ENCODE data around the gene ZNF511.

Gene ZNF511

DNA sequence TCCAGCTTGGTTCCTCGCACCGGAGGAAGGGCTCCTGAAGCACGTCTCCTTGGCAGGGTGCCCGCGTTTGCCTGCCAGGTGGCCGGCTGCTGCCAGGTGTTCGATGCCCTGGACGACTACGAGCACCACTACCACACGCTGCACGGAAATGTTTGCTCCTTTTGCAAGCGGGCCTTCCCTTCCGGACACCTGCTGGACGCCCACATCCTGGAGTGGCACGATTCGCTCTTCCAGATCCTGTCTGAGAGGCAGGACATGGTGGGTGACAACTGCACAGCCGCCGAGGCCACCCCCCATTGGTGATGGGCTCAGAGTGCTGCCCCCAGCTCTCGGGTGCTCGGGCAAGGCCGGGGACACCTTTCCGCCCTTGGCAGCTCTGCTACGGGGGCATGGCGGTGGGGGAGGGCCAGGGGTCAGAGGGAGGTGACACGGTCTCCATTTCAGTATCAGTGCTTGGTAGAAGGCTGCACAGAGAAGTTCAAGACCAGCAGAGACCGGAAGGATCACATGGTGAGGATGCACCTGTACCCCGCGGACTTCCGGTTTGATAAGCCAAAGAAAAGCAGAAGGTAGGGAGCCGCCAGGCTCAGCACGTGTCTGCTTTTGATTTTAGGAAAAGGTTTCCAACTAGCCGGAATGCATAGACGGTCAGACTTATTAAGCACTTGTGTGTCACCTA, 1.1 kb downstream of the ZNF511 start:
- no peak overlapping the region for H3K4me3 ChIP-seq (replicated peaks; ENCODE audit: low read depth, low read length)
- DNase-seq (ENCODE audit: extremely low read depth, low read depth) = no peak
- TF ChIP-seq, protein P1, sequence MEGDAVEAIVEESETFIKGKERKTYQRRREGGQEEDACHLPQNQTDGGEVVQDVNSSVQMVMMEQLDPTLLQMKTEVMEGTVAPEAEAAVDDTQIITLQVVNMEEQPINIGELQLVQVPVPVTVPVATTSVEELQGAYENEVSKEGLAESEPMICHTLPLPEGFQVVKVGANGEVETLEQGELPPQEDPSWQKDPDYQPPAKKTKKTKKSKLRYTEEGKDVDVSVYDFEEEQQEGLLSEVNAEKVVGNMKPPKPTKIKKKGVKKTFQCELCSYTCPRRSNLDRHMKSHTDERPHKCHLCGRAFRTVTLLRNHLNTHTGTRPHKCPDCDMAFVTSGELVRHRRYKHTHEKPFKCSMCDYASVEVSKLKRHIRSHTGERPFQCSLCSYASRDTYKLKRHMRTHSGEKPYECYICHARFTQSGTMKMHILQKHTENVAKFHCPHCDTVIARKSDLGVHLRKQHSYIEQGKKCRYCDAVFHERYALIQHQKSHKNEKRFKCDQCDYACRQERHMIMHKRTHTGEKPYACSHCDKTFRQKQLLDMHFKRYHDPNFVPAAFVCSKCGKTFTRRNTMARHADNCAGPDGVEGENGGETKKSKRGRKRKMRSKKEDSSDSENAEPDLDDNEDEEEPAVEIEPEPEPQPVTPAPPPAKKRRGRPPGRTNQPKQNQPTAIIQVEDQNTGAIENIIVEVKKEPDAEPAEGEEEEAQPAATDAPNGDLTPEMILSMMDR (IDR thresholded peaks at IDR 0.05; ENCODE audit: low read depth, low read length, missing control alignments) = no peak

DNA sequence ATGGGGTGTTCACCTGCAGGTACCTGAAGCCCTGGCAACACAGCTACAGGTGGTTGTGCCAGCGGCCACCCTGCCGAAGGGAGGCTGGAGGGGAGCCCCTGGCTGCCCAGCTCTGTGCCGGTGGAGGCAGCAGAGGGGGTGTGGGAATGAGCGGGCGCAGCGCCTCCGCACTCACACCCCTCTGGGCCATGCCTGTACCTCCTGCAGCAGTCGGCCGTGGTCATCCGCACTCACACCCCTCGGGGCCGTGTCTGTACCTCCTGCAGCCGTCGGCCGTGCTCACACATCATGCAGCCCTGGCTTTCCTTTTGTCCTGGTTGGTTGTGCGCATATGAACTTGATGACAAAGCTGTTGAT, 1.7 kb downstream of the ZNF511 start:
- no peak overlapping the region for H3K4me3 ChIP-seq (replicated peaks; ENCODE audit: low read depth, low read length)
- DNase-seq (ENCODE audit: extremely low read depth, low read depth) = no peak
- TF ChIP-seq, protein P1 (IDR thresholded peaks at IDR 0.05; ENCODE audit: low read depth, low read length, missing control alignments) = no peak

DNA sequence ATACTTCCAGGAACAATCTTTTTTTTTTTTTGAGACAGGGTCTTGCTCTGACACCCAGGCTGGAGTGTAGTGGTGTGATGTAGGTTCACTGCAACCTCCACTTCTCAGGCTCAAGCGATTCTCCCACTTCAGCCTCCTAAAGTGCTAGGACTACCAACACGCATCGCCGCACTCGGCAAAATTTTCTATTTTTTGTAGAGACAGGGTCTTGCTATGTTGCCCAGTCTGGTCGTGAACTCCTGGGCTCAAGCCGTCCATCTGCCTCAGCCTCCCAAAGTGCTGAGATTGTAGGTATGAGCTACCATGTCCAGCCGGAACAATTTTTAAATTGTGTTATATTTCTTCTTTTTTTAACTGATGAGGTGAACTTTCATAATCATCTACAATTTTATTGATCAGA, 2.1 kb downstream of the ZNF511 start:
- no peak for DNase-seq (ENCODE audit: extremely low read depth, low read depth)
- TF ChIP-seq, protein P1 (IDR thresholded peaks at IDR 0.05; ENCODE audit: low read depth, low read length, missing control alignments) = no peak
- H3K4me3 ChIP-seq (replicated peaks; ENCODE audit: low read depth, low read length) = no peak overlapping the region

DNA sequence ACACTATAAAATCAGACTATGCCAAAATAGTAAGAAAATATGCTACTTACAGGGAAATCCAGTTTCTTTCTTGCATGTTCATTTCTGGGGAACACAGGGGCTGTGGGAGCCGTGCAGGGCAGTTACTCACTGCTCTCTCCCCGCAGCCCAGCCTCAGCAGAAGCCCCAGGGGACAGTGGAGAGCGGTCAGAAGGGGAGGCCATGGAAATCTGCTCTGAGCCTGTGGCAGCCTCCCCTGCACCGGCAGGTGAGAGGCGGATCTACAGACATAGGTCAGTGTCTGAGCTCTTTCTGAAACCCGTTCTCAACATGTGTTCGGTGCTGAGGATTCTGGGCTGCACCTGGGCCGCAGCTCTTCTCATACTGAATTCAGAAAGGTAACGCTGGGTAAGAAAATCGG, 2.9 kb downstream of the ZNF511 start:
- DNase-seq (ENCODE audit: extremely low read depth, low read depth) = no peak

DNA sequence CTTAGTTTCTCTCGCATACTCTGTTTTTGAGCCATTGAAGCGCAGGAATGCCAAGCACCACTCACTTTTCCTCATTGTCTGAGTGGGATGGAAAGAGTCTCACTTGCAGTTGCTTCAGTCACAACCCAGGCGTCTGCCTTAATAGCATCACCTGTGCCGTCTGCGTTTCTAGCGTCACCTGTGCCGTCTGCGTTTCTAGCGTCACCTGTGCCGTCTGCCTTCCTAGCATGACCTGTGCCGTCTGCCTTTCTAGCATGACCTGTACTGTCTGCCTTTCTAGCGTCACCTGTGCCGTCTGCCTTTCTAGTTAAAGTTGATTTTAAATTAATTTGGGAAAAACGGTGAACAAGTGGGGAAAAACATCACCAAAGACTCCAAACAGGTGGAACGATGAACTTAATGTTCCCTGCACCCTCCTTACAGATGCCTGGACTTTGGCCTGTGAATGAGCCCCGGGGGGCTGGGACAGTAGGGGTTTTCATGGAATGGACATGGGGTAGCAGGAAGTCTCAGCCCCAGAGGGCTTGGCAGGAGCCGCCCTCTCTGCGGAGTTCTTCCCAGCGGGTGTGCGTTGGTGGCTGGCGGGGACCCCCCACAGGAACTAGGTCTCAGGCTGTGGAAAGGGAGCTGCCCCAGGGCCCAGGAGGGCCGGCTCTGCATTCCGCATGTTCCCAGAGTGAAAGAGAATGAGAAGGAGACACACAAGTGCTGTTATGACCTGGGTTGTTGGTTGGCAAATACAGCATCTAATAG, 3.5 kb downstream of the ZNF511 start:
- TF ChIP-seq, protein P1 (IDR thresholded peaks at IDR 0.05; ENCODE audit: low read depth, low read length, missing control alignments) = no peak
- no peak overlapping the region for H3K4me3 ChIP-seq (replicated peaks; ENCODE audit: low read depth, low read length)
- DNase-seq (ENCODE audit: extremely low read depth, low read depth) = no peak

More for the DNA sequence above, 2.9 kb downstream of the ZNF511 start:
- TF ChIP-seq, protein P1 (IDR thresholded peaks at IDR 0.05; ENCODE audit: low read depth, low read length, missing control alignments) = no peak
- H3K4me3 ChIP-seq (replicated peaks; ENCODE audit: low read depth, low read length) = no peak overlapping the region

DNA sequence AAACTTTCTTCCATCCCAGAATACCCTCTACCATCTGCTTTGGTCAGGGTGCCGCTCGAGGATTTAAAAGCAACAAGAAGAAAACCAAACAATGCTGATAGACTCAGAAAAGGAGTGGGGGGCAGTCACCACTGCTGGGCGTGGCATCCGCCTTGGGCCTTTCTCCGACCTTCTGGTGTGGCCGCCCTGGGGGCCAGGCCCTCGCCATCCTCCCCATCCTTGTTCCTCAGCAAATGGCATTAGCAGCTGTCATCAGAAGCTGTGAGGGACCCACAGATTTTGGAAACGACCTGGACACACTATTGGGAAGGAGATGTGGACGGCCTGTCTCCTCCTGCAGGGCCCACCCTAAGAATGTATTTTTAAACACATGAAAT, 4.0 kb downstream of the ZNF511 start:
- DNase-seq (ENCODE audit: extremely low read depth, low read depth) = no peak
- H3K4me3 ChIP-seq (replicated peaks; ENCODE audit: low read depth, low read length) = no peak overlapping the region
- TF ChIP-seq, protein P1 (IDR thresholded peaks at IDR 0.05; ENCODE audit: low read depth, low read length, missing control alignments) = no peak

Data from HFF-Myc (cell line).